GM18909 (cell line): ENCODE measurements around the gene CD34.
"Not testable (repeated sequence)": the region's sequence is repeated elsewhere in the genome, so short reads cannot be mapped to it uniquely, and the experiment has no call there.

ENCODE experiments used
- ATAC-seq: cut with Tn5 transposase; IDR thresholded peaks from one replicate; pipeline ENCODE4 v1.9.1; 2021; ENCODE audit warnings: mild to moderate bottlenecking; ENCODE audit not compliant: unreplicated experiment, poor library complexity

Gene CD34

DNA sequence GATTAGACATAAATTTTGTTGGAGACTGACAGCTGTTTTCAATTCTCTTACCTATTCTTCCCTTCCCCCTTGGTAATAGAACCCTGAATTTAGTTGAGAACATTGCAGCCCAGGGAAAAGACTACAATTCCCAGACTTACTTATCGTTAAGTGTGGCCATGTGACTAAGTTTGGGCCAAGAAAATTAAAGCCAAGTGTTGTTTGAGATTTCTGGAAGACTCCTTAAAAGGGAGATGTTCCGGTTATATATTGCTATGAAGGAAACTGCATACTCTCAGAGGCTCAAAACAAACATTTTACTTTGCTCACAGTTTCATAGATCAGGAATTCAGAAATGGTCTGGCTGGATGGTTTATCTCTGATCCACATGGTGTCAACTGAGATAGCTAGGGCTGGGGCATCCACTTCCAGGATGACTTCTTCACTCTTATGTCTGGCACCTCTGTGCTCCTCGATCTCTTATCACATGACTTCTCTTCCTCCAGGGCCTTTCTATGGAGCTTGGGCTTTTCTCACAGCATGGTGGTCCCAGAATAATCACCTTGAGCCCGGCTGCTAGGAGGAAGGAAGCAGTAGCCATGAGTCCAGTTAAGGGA is 22.4 kb upstream of the CD34 start:
- no peak for ATAC-seq

DNA sequence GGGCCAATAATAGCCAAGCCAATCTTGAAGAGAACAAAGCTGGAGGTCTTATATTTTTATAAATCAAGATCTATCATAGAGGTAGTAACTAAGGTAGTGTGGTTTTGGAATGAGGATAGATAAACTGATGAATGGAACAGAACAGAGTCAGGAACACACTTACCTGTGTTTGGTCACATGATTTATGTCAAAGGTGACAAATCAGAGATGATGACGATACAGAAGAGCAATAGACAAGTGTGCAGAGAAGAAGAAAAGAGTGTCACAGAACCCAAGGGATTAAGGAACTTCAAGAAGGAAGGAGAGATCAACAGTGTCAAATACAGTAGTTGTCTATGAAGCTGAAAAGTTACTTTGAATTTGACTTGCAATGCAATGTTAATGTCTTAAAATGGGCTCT is 16.1 kb upstream of the CD34 start:
- no peak for ATAC-seq

DNA sequence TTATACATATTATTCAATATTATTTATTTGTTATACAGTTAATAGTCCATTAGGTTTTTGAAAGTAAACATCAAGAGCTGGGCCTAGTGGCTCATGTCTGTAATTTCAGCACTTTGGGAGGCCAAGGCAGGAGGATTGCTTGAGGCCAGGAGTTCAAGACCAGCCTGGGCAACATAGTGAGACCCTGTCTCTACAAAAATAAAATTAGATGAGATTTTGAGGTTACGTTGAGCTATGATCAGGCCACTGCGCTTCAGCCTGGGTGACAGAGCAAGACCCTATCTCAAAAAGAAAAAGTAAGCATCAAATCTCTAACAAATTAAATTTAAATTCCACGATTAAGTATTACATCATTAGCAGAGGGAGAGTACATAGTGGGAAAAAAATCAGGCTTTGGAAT is 15.0 kb upstream of the CD34 start:
- not testable (repeated sequence) for ATAC-seq

GRCh38 chr1:207925210-207925609 is 14.3 kb upstream of the CD34 start:
- ATAC-seq: no peak

DNA sequence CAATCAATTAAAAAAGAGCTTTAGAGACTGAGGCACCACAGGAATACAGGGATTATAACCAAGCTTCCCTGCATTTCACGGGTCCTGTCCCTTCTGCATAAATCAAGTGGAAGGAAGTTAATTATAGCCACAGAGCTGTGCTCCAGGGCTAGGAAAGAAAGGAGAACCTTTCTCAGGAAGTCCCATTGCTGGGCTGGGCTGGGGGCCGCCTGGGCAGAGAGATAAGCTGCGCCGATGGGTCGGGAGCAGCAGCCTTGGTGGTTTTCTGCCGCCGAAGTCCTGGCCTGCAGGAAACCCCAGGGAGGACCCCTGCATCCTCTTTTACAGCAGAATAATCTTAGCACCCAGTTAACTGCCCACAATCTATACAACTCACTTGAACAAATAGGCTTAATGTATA is 12.6 kb upstream of the CD34 start:
- no peak for ATAC-seq

GRCh38 chr1:207923121-207923520 is 12.2 kb upstream of the CD34 start:
- no peak for ATAC-seq

DNA sequence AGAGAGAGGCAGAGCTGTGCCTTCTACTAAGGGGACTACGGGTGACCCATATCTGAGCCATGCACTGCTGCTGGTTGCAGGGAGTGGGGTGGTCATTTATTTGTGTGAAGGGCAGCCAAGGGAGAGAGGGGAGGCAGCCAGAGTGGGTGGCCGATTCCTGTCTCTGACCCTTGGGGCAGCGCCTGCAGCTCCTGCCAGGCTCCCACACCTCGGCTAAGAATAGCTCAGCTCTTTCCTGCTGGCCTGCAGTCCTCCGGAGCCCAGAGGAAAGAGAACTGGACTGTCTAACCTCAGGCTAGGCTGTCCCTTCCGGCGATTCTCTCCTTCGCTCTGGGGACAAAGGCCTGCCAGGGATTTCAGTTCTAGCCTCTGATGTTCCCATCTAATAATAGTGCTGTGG is 11.6 kb upstream of the CD34 start:
- ATAC-seq: no peak

- no peak for ATAC-seq
Measured at GRCh38 chr1:207921321-207921720, 10.4 kb upstream of the CD34 start.

DNA sequence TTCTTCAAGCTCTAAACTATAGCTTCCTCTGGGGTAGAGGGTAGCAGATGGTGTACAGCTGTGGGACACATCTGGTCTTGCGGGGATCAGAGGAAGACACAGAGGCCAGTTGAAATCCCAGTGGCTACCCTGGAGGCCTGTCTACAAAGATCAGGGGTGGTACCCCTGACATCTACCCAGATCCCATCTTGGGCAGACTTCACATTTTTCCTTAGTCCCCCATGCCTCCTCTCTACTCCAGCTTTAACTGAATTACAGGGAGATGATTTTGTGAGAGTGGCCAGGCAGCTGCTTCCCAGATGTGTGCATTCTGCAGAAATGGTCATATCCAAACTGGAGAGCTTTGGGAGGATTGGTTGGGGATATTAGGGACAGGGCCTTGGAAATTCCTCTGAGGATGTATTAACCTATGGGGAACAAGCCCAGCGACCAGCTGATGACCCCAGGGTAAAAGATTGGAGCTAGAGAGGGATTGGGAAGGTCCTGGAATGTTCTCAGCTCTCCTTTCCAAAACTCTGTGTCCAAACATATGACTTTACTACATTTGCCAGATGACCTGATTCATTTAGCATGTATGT is 9.6 kb upstream of the CD34 start:
- no peak for ATAC-seq

- no peak for ATAC-seq
Measured at GRCh38 chr1:207919523-207920170, 8.7 kb upstream of the CD34 start.

DNA sequence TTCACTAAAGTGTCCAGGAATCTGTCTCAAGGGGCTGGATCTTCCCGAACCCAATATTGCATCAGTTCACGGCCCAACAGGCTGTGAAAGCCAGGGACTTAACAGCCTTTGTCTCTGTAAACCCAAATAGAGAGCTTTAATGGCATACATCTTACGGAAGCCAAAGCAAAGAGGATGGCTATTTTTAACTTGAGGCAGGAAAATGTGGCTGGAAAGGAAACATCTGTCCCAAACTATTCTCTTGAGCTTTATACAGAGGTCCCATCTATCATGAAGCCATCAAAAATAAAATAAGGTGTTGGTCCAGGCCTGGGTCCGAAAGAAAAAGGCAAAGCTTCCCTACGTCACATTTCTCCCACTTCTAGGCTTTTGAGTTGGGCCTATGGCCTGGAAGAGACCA is 7.7 kb upstream of the CD34 start:
- ATAC-seq: no peak

GRCh38 chr1:207918011-207918410 is 7.1 kb upstream of the CD34 start:
- no peak for ATAC-seq

GRCh38 chr1:207917080-207917479 is 6.2 kb upstream of the CD34 start:
- no peak for ATAC-seq

- no peak for ATAC-seq
Measured at GRCh38 chr1:207913951-207914350, 3.0 kb upstream of the CD34 start.

DNA sequence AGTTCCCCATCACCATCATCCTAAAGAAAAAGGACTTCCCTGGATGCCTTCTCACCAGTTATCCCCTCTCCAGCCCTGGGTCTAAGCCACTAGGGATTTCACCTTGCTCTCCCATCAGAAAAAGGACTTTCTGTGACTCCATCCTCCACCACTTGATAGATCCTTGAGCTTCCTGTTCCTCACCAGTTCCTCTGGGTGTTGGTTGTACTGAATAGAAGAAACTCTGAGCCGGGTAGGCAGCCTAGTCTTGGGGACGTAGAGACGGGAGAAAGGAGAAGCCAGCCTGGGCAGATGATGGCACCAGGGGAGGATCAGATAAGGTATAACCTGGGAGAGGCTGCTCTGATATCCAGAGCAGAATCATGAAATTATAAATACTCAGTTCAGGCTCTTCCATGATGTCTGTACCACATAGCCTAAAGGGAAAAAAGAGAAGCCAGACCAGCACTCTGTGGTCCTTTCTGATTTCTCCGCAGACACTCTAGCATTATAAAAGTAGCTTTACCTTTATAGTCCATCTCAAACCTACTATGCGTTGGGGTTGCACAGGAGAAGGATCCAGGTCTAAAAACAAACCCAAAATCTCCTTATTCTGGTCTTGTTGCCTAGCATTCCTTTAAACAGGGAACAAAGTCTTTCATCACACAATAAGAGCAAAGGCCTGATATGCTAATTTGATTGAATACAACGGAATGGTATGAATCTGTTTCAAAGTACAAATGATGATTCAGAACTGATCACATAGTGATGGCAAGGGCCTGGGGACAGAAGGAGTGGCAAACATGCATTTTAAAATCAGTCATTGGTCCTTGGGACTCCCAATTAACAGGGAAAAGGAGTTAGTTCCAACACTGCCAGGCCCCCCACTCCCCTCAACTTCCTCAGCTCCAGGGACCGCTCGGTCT is 1.2 kb upstream of the CD34 start:
- no peak for ATAC-seq

DNA sequence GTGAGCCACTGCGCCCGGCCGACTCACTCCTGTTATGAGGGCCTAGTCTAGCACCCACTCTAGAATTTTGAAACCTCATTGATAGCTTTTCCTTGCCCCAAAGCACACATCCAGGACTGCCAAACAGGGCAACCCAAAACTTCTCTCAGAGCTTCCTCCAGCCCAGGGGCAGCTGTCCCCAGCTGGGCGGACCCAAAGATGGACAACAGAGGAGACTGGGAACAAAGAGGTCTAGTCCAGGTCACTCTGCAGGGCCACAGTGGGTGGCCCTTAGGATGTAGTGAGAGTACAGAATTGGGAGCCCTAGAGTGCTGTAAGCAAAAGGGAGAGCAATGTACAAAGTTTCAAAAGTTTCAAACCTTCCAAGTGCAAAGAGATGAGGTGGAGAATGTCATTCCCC is 1.2 kb downstream of the CD34 start:
- ATAC-seq: no peak

- no peak for ATAC-seq
Measured at GRCh38 chr1:207908107-207908734, 2.7 kb downstream of the CD34 start.

DNA sequence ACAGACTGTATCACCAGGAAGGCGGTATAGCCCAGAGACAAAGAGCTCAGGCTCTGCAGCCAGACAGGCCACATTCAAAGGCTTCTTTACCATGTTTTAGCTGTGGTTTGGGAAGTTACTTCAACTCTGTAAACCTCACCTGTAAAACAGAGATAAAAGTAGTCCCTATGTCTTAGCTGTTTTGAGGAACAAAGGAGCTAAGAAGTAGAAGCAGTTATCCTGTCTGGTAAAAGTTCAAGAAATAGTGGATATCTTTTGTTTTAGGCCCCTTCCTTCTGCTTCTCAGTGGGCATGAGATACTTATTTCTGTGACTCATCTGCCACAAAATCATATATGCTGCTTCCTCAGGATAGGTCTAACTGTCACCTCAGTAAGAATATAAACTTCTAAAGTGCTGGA is 6.5 kb downstream of the CD34 start:
- ATAC-seq: no peak

GRCh38 chr1:207903767-207904166 is 7.2 kb downstream of the CD34 start:
- no peak for ATAC-seq

DNA sequence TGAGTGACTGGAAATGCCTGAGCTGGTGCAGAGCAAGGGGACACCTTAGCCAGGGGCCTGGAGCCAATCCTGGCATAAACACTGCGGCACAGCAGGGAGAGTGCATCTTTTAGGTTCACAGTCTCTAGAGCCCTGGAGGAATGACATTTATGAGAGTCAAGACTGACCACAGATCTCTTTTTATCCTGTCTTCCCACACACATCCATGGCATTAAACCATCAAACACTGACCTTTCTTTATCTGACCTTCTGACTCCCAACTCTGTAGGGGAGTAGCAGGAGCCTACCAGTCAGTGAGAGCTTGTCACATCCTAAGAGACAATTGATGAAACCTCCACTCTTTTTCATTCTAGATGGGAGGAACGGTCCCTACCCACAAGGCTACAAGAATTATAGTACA is 7.9 kb downstream of the CD34 start:
- ATAC-seq: no peak

DNA sequence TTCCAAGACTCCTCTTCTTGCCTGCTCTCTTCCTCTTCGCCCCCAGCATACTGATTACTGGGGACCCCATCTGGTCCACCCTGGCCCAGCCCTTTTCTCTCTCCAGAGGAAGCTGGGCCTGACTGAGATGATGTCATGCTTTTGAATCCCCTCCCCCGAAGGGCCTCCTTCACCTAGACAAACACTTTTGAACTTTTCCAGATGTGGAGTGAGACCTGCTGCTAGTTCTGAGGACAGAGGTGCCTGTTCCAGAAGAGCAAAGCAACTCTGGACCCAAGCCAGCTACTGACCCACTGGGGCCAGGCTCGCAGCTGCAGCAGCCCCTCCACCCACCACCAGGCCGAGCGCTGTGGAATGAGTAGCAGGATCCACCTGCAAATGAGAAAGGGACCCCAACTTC is 8.4 kb downstream of the CD34 start:
- no peak for ATAC-seq
